Muscle layer of colon (tissue), 2 donors: Measurements from ENCODE around the gene NDC80.
"Not testable (repeated sequence)": the region's sequence is repeated elsewhere in the genome, so short reads cannot be mapped to it uniquely, and the experiment has no call there.

Source experiments
- H3K27ac ChIP-seq: one replicate; pipeline ENCODE4 v1.7.0; 2013; ENCODE audit warnings: low read depth, mild to moderate bottlenecking, low read length, moderate library complexity
- H3K27me3 ChIP-seq, 2 donors: one replicate each; pipeline ENCODE4 v1.7.0; 2013; ENCODE audit warnings: low read length in 2 of 2, mild to moderate bottlenecking in 2 of 2; ENCODE audit not compliant: insufficient read depth in 2 of 2, control insufficient read depth in 1 of 2
- H3K36me3 ChIP-seq: one replicate; pipeline ENCODE4 v1.7.0; 2013; ENCODE audit warnings: mild to moderate bottlenecking, low read length; ENCODE audit not compliant: insufficient read depth
- H3K4me1 ChIP-seq: one replicate; pipeline ENCODE4 v1.7.0; 2013; ENCODE audit warnings: mild to moderate bottlenecking, low read length; ENCODE audit not compliant: insufficient read depth
- H3K4me3 ChIP-seq, 2 donors: one replicate each; pipeline ENCODE4 v1.7.0; 2013; ENCODE audit warnings: low read length in 2 of 2, low read depth in 1 of 2, mild to moderate bottlenecking in 1 of 2, moderate library complexity in 1 of 2
- H3K9ac ChIP-seq: one replicate; pipeline ENCODE4 v1.7.0; 2013; ENCODE audit warnings: low read length
- H3K9me3 ChIP-seq: one replicate; pipeline ENCODE4 v1.7.0; 2013; ENCODE audit warnings: mild to moderate bottlenecking, low read length
- donor health status: abdominal sarcoma.
- donor health status: Adenocarcinoma of cecum.

The NDC80 gene

GRCh38 chr18:2571200-2572170 is at the start of gene NDC80, which contains the start of gene METTL4:
Gene NDC80, plus strand, starts transcription at chr18:2571557. Its CDS starts 1,429 bp downstream, at chr18:2572986.
Gene METTL4, minus strand, starts transcription at chr18:2571505. Its CDS starts 4,289 bp downstream, at chr18:2567216.
- Histone ChIP-seq H3K36me3 (no peaks in the 10 kb centered on the region), H3K9me3 (no peaks in the 10 kb centered on the region), H3K4me3 (peak within 1 kb of the TSS; percentile 72 to 94), H3K9ac (peak within 1 kb of the TSS; percentile 91), H3K27ac (peak within 1 kb of the TSS; percentile 68), H3K27me3 (no peaks in the 10 kb centered on the region), H3K4me1 (peaks cover 13% of the 10 kb centered on the region)

- no peak overlapping the region for H3K4me3 ChIP-seq
- H3K27me3 ChIP-seq = no peaks in the 10 kb centered on the region
- H3K4me1 ChIP-seq = no peaks in the 10 kb centered on the region
- H3K27ac ChIP-seq = no peak overlapping the region
- no peak overlapping the region for H3K9ac ChIP-seq
- no peaks in the 10 kb centered on the region for H3K9me3 ChIP-seq
- no peaks in the 10 kb centered on the region for H3K36me3 ChIP-seq
Observed at GRCh38 chr18:2522112-2522511, 49.2 kb upstream of the NDC80 start.

- H3K27me3 ChIP-seq, H3K36me3 ChIP-seq, H3K4me1 ChIP-seq, H3K27ac ChIP-seq, H3K9ac ChIP-seq, H3K4me3 ChIP-seq, H3K9me3 ChIP-seq: not testable (repeated sequence)
Observed at GRCh38 chr18:2524794-2525198, 46.6 kb upstream of the NDC80 start.

GRCh38 chr18:2526329-2526728 is 45.0 kb upstream of the NDC80 start:
- Histone ChIP-seq H3K36me3 (no peaks in the 10 kb centered on the region), H3K9me3 (no peaks in the 10 kb centered on the region), H3K27ac (no peak overlapping the region), H3K27me3 (no peaks in the 10 kb centered on the region), H3K9ac (no peak overlapping the region), H3K4me3 (no peak overlapping the region), H3K4me1 (no peaks in the 10 kb centered on the region)

- no peaks in the 10 kb centered on the region for H3K9me3 ChIP-seq
- no peaks in the 10 kb centered on the region for H3K27me3 ChIP-seq
- no peaks in the 10 kb centered on the region for H3K36me3 ChIP-seq
- no peaks in the 10 kb centered on the region for H3K4me1 ChIP-seq
- no peak overlapping the region for H3K27ac ChIP-seq
- no peak overlapping the region for H3K9ac ChIP-seq
- H3K4me3 ChIP-seq = no peak overlapping the region
Observed at GRCh38 chr18:2529154-2529553, 42.2 kb upstream of the NDC80 start.

GRCh38 chr18:2531751-2532150 is 39.6 kb upstream of the NDC80 start:
- Histone ChIP-seq H3K9me3 (no peaks in the 10 kb centered on the region), H3K9ac (no peak overlapping the region), H3K27me3 (no peaks in the 10 kb centered on the region), H3K4me1 (no peaks in the 10 kb centered on the region), H3K27ac (no peak overlapping the region), H3K4me3 (no peak overlapping the region), H3K36me3 (no peaks in the 10 kb centered on the region)

GRCh38 chr18:2532797-2533196 is 38.6 kb upstream of the NDC80 start:
- Histone ChIP-seq H3K27me3 (no peaks in the 10 kb centered on the region), H3K27ac (no peak overlapping the region), H3K4me1 (peaks cover 4% of the 10 kb centered on the region), H3K36me3 (no peaks in the 10 kb centered on the region), H3K9ac (no peak overlapping the region), H3K9me3 (no peaks in the 10 kb centered on the region), H3K4me3 (no peak overlapping the region)

GRCh38 chr18:2534906-2535305 is 36.5 kb upstream of the NDC80 start:
- Histone ChIP-seq H3K27me3 (no peaks in the 10 kb centered on the region), H3K9ac (no peak overlapping the region), H3K9me3 (no peaks in the 10 kb centered on the region), H3K27ac (no peak overlapping the region), H3K4me1 (peaks cover 4% of the 10 kb centered on the region), H3K4me3 (no peak overlapping the region), H3K36me3 (no peaks in the 10 kb centered on the region)

GRCh38 chr18:2535419-2535910 is 35.9 kb upstream of the NDC80 start:
- no peaks in the 10 kb centered on the region for H3K9me3 ChIP-seq
- no peak overlapping the region for H3K9ac ChIP-seq
- H3K27ac ChIP-seq = no peak overlapping the region
- peaks cover 4% of the 10 kb centered on the region for H3K4me1 ChIP-seq
- H3K36me3 ChIP-seq = no peaks in the 10 kb centered on the region
- no peaks in the 10 kb centered on the region for H3K27me3 ChIP-seq
- H3K4me3 ChIP-seq = no peak overlapping the region

GRCh38 chr18:2536063-2536462 is 35.3 kb upstream of the NDC80 start:
- no peaks in the 10 kb centered on the region for H3K36me3 ChIP-seq
- H3K27ac ChIP-seq = no peak overlapping the region
- no peaks in the 10 kb centered on the region for H3K9me3 ChIP-seq
- no peak overlapping the region for H3K9ac ChIP-seq
- H3K4me1 ChIP-seq = peaks cover 4% of the 10 kb centered on the region
- no peaks in the 10 kb centered on the region for H3K27me3 ChIP-seq
- H3K4me3 ChIP-seq = no peak overlapping the region

GRCh38 chr18:2536493-2536892 is 34.9 kb upstream of the NDC80 start:
- Histone ChIP-seq H3K27me3 (no peaks in the 10 kb centered on the region), H3K4me1 (peaks cover 4% of the 10 kb centered on the region), H3K36me3 (no peaks in the 10 kb centered on the region), H3K27ac (no peak overlapping the region), H3K4me3 (no peak overlapping the region), H3K9ac (no peak overlapping the region), H3K9me3 (no peaks in the 10 kb centered on the region)
